Central memory CD8-positive, alpha-beta T cell (primary cell): ENCODE data around the gene LTBR.
A peak's percentile ranks its signal among the peaks of the same experiment; 100 is the strongest.

Experiments used
- ATAC-seq: fragments of 150-1000 bp; cut with Tn5 transposase; replicated peaks from 2 replicates; pipeline ENCODE4 v1.10.0; 2022; ENCODE audit warnings: mild to moderate bottlenecking, moderate FRiP score, moderate number of reproducible peaks; ENCODE audit not compliant: poor library complexity, severe bottlenecking; ENCODE audit errors: extremely low read depth
- DNase-seq, 2 donors: peaks; one replicate each; pipeline ENCODE4 v3.0.0; 2021; ENCODE audit warnings: low spot score in 2 of 2
- H3K27ac Mint-ChIP-seq: one replicate; pipeline ENCODE4 v1.8.0; 2022; ENCODE audit warnings: low read depth, mild to moderate bottlenecking, moderate library complexity, mixed read lengths
- H3K27me3 Mint-ChIP-seq: one replicate; pipeline ENCODE4 v1.8.0; 2022; ENCODE audit warnings: mixed read lengths
- H3K36me3 Mint-ChIP-seq: one replicate; pipeline ENCODE4 v1.8.0; 2022; ENCODE audit warnings: mild to moderate bottlenecking, moderate library complexity, mixed read lengths; ENCODE audit not compliant: insufficient read depth
- H3K4me1 Mint-ChIP-seq: one replicate; pipeline ENCODE4 v1.8.0; 2022; ENCODE audit warnings: mixed read lengths
- H3K4me3 Mint-ChIP-seq: one replicate; pipeline ENCODE4 v1.8.0; 2022; ENCODE audit warnings: mild to moderate bottlenecking, moderate library complexity, mixed read lengths
- H3K9me3 Mint-ChIP-seq: one replicate; pipeline ENCODE4 v1.8.0; 2022; ENCODE audit warnings: mixed read lengths

Gene LTBR

GRCh38 chr12:6354495-6355393 lies 29.2 kb upstream of the LTBR start:
- H3K36me3 Mint-ChIP-seq = no peaks in the 10 kb centered on the region
- no peak for DNase-seq
- H3K27ac Mint-ChIP-seq = no peak overlapping the region
- H3K4me1 Mint-ChIP-seq = peaks cover 31% of the 10 kb centered on the region
- no peaks in the 10 kb centered on the region for H3K9me3 Mint-ChIP-seq
- no peaks in the 10 kb centered on the region for H3K27me3 Mint-ChIP-seq
- no peak for ATAC-seq
- H3K4me3 Mint-ChIP-seq = no peak overlapping the region

- Mint-ChIP-seq H3K4me3 (no peak overlapping the region), H3K4me1 (peaks cover 39% of the 10 kb centered on the region), H3K27ac (no peak overlapping the region), H3K36me3 (no peaks in the 10 kb centered on the region), H3K9me3 (no peaks in the 10 kb centered on the region), H3K27me3 (no peaks in the 10 kb centered on the region)
- DNase-seq (no peak), ATAC-seq (no peak)
Observed at GRCh38 chr12:6355491-6356373, 28.2 kb upstream of the LTBR start.

- H3K9me3 Mint-ChIP-seq = no peaks in the 10 kb centered on the region
- no peaks in the 10 kb centered on the region for H3K27me3 Mint-ChIP-seq
- H3K27ac Mint-ChIP-seq = no peak overlapping the region
- DNase-seq (no peak), ATAC-seq (no peak)
- peaks cover 44% of the 10 kb centered on the region for H3K4me1 Mint-ChIP-seq
- no peak overlapping the region for H3K4me3 Mint-ChIP-seq
- no peaks in the 10 kb centered on the region for H3K36me3 Mint-ChIP-seq
Observed at GRCh38 chr12:6356374-6356820, 27.6 kb upstream of the LTBR start.

DNA sequence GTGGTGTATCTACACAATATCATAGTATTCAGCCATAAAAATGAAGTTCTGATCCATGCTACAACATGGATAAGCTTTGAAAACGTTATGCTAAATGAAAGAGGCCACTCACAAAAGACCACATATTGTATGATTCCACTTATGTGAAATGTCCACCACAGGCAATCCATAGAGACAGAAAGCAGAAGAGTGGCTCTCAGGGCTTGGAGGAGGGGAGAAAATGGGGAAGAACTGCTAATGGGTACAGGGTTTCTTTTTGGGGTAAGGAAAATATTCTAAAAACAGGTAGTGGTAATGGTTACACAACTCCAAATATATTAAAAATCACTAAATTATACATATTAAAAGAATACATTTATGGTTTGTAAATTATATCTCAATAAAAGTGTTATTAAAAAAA lies 25.1 kb upstream of the LTBR start:
- no peak for DNase-seq
- ATAC-seq = no peak
- H3K27me3 Mint-ChIP-seq = no peaks in the 10 kb centered on the region

GRCh38 chr12:6360080-6360571 lies 23.8 kb upstream of the LTBR start:
- H3K4me1 Mint-ChIP-seq = peaks cover 44% of the 10 kb centered on the region
- H3K27me3 Mint-ChIP-seq = no peaks in the 10 kb centered on the region
- ATAC-seq = no peak
- no peaks in the 10 kb centered on the region for H3K9me3 Mint-ChIP-seq
- DNase-seq = no peak
- H3K27ac Mint-ChIP-seq = peak overlapping the region; percentile 25
- H3K4me3 Mint-ChIP-seq = no peak overlapping the region
- H3K36me3 Mint-ChIP-seq = peaks cover 2% of the 10 kb centered on the region

More for the DNA sequence above, 25.1 kb upstream of the LTBR start:
- H3K9me3 Mint-ChIP-seq = no peaks in the 10 kb centered on the region
- H3K27ac Mint-ChIP-seq = no peak overlapping the region
- peaks cover 2% of the 10 kb centered on the region for H3K36me3 Mint-ChIP-seq
- no peak overlapping the region for H3K4me3 Mint-ChIP-seq
- peaks cover 45% of the 10 kb centered on the region for H3K4me1 Mint-ChIP-seq

DNA sequence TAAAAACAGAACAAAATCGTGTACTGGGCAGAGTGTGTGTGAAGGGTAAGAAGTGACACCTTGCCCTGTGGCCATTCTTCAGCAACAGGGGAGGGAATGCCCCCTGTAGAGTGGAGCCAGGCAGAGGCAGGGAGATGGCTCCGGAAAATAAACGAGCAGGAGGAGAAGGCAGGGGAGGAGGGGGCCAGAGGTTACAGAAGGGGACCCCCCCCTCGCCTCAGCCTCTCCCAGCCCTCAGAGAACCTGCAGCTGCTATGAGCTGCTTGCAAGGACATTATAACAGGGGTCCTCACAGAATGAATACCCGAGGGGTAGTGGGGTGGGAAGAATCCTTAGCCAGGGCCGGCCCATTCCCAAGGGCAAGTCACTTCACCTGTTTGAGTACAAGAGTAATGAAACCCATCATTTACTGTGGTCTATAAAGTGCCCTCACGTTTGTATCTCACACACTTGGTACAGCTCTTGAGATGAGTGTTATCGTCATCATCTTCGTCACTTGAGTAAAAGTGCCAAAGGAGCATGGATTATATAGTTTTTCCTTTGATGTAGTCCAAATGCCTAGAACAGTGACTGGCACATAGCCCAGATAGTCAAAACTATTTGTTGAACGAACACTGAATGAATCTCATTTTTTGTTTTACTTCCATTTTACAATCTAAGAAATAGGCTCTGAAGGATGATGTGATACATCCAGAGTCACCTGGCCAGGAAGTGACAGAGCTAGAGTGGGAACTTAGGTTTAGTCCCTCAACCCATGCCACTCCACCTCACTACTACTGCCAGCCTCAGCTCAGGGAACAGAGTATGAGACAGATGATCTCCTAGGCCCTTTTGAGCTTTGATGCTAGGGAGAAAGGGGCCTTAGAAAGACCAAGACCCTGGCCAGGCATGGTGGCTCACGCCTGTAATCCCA lies 23.1 kb upstream of the LTBR start:
- H3K36me3 Mint-ChIP-seq = peaks cover 2% of the 10 kb centered on the region
- peaks cover 37% of the 10 kb centered on the region for H3K4me1 Mint-ChIP-seq
- no peak overlapping the region for H3K4me3 Mint-ChIP-seq
- no peaks in the 10 kb centered on the region for H3K9me3 Mint-ChIP-seq
- peak; percentile 41 for ATAC-seq
- peak overlapping the region; percentile 25 for H3K27ac Mint-ChIP-seq
- no peaks in the 10 kb centered on the region for H3K27me3 Mint-ChIP-seq
- no peak for DNase-seq

DNA sequence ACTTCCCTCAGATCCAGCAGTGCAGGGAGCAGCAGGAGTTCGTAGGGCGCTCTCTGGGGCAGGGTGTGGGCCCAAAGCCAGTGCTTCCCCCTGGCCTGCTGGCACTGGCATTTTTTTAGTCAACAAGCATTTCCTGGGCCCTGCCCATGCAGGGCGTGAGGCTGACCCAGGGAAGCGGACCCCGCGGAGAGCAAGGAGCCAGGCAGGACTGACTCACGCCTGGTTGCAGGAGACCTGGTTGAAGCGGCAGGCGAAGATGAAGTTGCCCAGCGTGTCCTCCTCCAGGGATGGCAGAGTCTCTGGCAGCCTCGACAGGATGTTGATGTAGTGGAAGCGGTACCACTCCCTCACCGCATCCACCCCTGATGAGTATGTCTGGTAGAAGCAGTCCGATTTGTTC lies 22.1 kb upstream of the LTBR start:
- DNase-seq = no peak
- Mint-ChIP-seq H3K4me1 (peaks cover 27% of the 10 kb centered on the region), H3K4me3 (peak overlapping the region; percentile 24), H3K27me3 (no peaks in the 10 kb centered on the region), H3K36me3 (peaks cover 2% of the 10 kb centered on the region), H3K27ac (no peak overlapping the region), H3K9me3 (no peaks in the 10 kb centered on the region)
- no peak for ATAC-seq

- ATAC-seq = no peak
- no peak overlapping the region for H3K27ac Mint-ChIP-seq
- peak overlapping the region; percentile 24 for H3K4me3 Mint-ChIP-seq
Observed at GRCh38 chr12:6362403-6362802, 21.6 kb upstream of the LTBR start.

GRCh38 chr12:6363010-6363329 lies 21.0 kb upstream of the LTBR start:
- no peak for DNase-seq
- Mint-ChIP-seq H3K4me1 (peaks cover 34% of the 10 kb centered on the region), H3K27me3 (no peaks in the 10 kb centered on the region), H3K36me3 (peaks cover 2% of the 10 kb centered on the region), H3K27ac (no peak overlapping the region), H3K4me3 (peak overlapping the region; percentile 74), H3K9me3 (no peaks in the 10 kb centered on the region)
- ATAC-seq = no peak

More at GRCh38 chr12:6362403-6362802, 21.6 kb upstream of the LTBR start:
- Mint-ChIP-seq H3K4me1 (peaks cover 30% of the 10 kb centered on the region), H3K36me3 (peaks cover 2% of the 10 kb centered on the region), H3K27me3 (no peaks in the 10 kb centered on the region), H3K9me3 (no peaks in the 10 kb centered on the region)
- DNase-seq = no peak

DNA sequence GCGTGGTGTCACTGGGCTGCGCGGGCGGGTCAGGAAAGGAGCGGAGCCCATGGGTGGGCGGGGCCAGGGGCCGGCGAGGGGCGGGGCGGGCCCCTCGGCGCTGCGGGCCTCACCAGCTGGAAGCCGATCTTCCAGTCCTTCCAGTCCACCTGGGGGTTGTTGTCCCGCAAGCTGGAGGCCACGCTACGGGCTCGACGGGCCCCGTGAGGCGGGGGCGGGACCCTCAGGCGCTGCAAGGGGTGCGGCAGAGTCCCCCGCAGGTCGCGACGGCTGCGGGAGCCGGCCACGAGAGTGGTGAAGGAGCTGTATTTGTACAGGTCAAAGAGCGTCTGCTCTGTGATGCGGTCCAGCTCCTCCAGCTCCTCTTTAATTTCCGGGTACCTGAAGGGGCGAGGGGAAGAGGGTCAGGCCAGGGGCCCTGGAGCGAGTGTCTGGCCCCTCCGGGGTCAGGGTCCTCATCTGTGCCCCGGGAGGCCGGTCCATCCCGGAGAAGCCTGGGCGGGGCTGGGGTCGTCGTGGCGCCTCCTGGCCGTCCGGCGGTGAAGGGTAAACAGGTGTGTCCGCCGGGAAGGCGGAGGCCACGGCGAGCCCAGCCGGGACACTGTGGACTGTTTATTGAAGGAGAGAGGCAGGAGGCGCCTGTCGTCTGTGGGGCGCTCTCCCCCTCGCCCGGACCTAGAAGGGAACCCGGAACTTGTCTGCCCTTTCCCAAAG lies 20.5 kb upstream of the LTBR start:
- no peaks in the 10 kb centered on the region for H3K9me3 Mint-ChIP-seq
- no peaks in the 10 kb centered on the region for H3K27me3 Mint-ChIP-seq
- DNase-seq (no peak), ATAC-seq (peak; percentile 65)
- H3K27ac Mint-ChIP-seq = no peak overlapping the region
- peak overlapping the region; percentile 74 for H3K4me3 Mint-ChIP-seq
- H3K36me3 Mint-ChIP-seq = peaks cover 2% of the 10 kb centered on the region
- peaks cover 34% of the 10 kb centered on the region for H3K4me1 Mint-ChIP-seq

DNA sequence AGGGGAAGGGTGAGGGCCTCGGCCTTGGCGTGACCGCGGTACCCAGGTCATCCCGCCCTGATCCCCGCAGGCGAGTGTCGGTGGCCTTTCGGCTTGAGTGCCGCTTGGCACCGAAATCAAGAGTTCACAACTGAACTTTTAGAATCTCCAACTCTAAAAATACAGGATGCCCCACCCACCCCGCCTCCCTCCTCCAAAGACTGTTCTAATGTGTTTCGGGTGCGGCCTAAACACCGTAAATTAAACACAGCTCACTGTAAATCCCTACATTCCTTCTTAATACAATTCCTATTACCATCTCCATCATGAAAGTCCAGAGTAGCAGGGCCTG lies 20.0 kb upstream of the LTBR start:
- DNase-seq (no peak), ATAC-seq (no peak)
- Mint-ChIP-seq H3K4me1 (peaks cover 34% of the 10 kb centered on the region), H3K36me3 (peaks cover 2% of the 10 kb centered on the region), H3K9me3 (no peaks in the 10 kb centered on the region), H3K27me3 (no peaks in the 10 kb centered on the region), H3K4me3 (peak overlapping the region; percentile 74), H3K27ac (peak overlapping the region; percentile 24)
